H9 (cell line): ENCODE results near the gene TMEM163. TPM values are rescaled to one million over a fixed set of nuclear protein-coding genes. Genes with fewer than 3 reads are reported as not detected.

Experiments
- DNase-seq: peaks from one replicate; pipeline ENCODE4 v3.0.0-alpha.2; 2017
- H2AFZ ChIP-seq: one replicate; pipeline ENCODE4 v1.6.1; 2013; ENCODE audit warnings: mild to moderate bottlenecking, low read length, control low read depth, moderate library complexity
- H2AK5ac ChIP-seq: 2 replicates; pipeline ENCODE4 v1.6.1; 2013; ENCODE audit warnings: low read length, control low read depth, mixed read lengths; ENCODE audit not compliant: insufficient read length
- H2BK120ac ChIP-seq: one replicate; pipeline ENCODE4 v1.6.1; 2013; ENCODE audit warnings: low read depth, mild to moderate bottlenecking, low read length, control low read depth, inconsistent platforms; ENCODE audit not compliant: poor library complexity, severe bottlenecking
- H2BK12ac ChIP-seq: 2 replicates; pipeline ENCODE4 v1.6.1; 2013; ENCODE audit warnings: low read length, control low read depth, mixed read lengths, low read depth; ENCODE audit not compliant: insufficient read length
- H2BK15ac ChIP-seq: 2 replicates; pipeline ENCODE4 v1.6.1; 2013; ENCODE audit warnings: low read depth, low read length, control low read depth
- H2BK20ac ChIP-seq: one replicate; pipeline ENCODE4 v1.6.1; 2013; ENCODE audit warnings: low read depth, mild to moderate bottlenecking, low read length, control low read depth, inconsistent platforms; ENCODE audit not compliant: poor library complexity, severe bottlenecking
- H2BK5ac ChIP-seq: 2 replicates; pipeline ENCODE4 v1.6.1; 2013; ENCODE audit warnings: low read length, control low read depth, mixed read lengths; ENCODE audit not compliant: insufficient read length
- H3K14ac ChIP-seq: 2 replicates; pipeline ENCODE4 v1.6.1; 2013; ENCODE audit warnings: low read length, control low read depth; ENCODE audit not compliant: insufficient read depth
- H3K18ac ChIP-seq: 2 replicates; pipeline ENCODE4 v1.6.1; 2013; ENCODE audit warnings: low read depth, mild to moderate bottlenecking, mixed read lengths, low read length, control low read depth; ENCODE audit not compliant: insufficient read length
- H3K23ac ChIP-seq: 2 replicates; pipeline ENCODE4 v1.6.1; 2013; ENCODE audit warnings: low read length, control low read depth, mixed read lengths, low read depth; ENCODE audit not compliant: insufficient read length
- H3K23me2 ChIP-seq: 2 replicates; pipeline ENCODE4 v1.6.1; 2013; ENCODE audit warnings: low read depth, mild to moderate bottlenecking, mixed read lengths, low read length, control low read depth; ENCODE audit not compliant: insufficient read length, poor library complexity, severe bottlenecking
- H3K27ac ChIP-seq: 2 replicates; pipeline ENCODE4 v1.5.1; 2013; ENCODE audit warnings: low read length, control low read depth, mixed read lengths, low read depth; ENCODE audit not compliant: insufficient read length
- H3K27me3 ChIP-seq: 2 replicates; pipeline ENCODE4 v1.6.1; 2013; ENCODE audit warnings: low read length, control low read depth, inconsistent platforms; ENCODE audit not compliant: insufficient read depth
- H3K4ac ChIP-seq: 2 replicates; pipeline ENCODE4 v1.6.1; 2013; ENCODE audit warnings: low read depth, mild to moderate bottlenecking, control low read depth, inconsistent platforms, low read length, moderate library complexity
- H3K4me1 ChIP-seq: 2 replicates; pipeline ENCODE4 v1.6.1; 2013; ENCODE audit warnings: low read length, control low read depth, inconsistent platforms; ENCODE audit not compliant: insufficient read depth
- H3K4me2 ChIP-seq: 2 replicates; pipeline ENCODE4 v1.6.1; 2013; ENCODE audit warnings: low read length, control low read depth, mixed read lengths; ENCODE audit not compliant: insufficient read length, insufficient read depth
- H3K56ac ChIP-seq: 2 replicates; pipeline ENCODE4 v1.6.1; 2013; ENCODE audit warnings: low read depth, mild to moderate bottlenecking, mixed read lengths, low read length, control low read depth; ENCODE audit not compliant: insufficient read length
- H3K79me1 ChIP-seq: 2 replicates; pipeline ENCODE4 v1.6.1; 2013; ENCODE audit warnings: low read depth, mild to moderate bottlenecking, moderate library complexity, low read length, control low read depth, inconsistent platforms; ENCODE audit not compliant: insufficient read depth, poor library complexity, severe bottlenecking
- H3K79me2 ChIP-seq: 2 replicates; pipeline ENCODE4 v1.6.1; 2013; ENCODE audit warnings: low read length, control low read depth, inconsistent platforms; ENCODE audit not compliant: insufficient read depth
- H3K9ac ChIP-seq: 2 replicates; pipeline ENCODE4 v1.6.1; 2013; ENCODE audit warnings: low read length, control low read depth, mixed read lengths; ENCODE audit not compliant: insufficient read length; ENCODE audit errors: extremely low read depth
- H3K9me3 ChIP-seq: one replicate; pipeline ENCODE4 v1.6.1; 2013; ENCODE audit warnings: low read depth, low read length, inconsistent platforms; ENCODE audit not compliant: control insufficient read depth
- H3T11ph ChIP-seq: one replicate; pipeline ENCODE4 v1.6.1; 2013; ENCODE audit warnings: mild to moderate bottlenecking, low read length, control low read depth, inconsistent platforms
- H4K20me1 ChIP-seq: one replicate; pipeline ENCODE4 v1.6.1; 2013; ENCODE audit not compliant: control insufficient read depth, insufficient read length, insufficient read depth
- H4K5ac ChIP-seq: 2 replicates; pipeline ENCODE4 v1.6.1; 2013; ENCODE audit warnings: low read depth, mild to moderate bottlenecking, mixed read lengths, low read length, control low read depth; ENCODE audit not compliant: insufficient read length
- H4K8ac ChIP-seq: replicated peaks from 2 replicates; pipeline ENCODE4 v1.6.1; 2013; ENCODE audit warnings: low read length, control low read depth, mixed read lengths, low read depth; ENCODE audit not compliant: insufficient read length
- H4K91ac ChIP-seq: 2 replicates; pipeline ENCODE4 v1.6.1; 2013; ENCODE audit warnings: low read depth, mild to moderate bottlenecking, moderate library complexity, mixed read lengths, low read length, control low read depth; ENCODE audit not compliant: insufficient read length
- H3K27ac Mint-ChIP-seq, 3 experiments: 2 replicates in 2 of 3; 3 replicates in 1 of 3; pipeline ENCODE4 v1.8.0; 2020 to 2021; ENCODE audit warnings: mixed read lengths in 3 of 3, mild to moderate bottlenecking in 1 of 3, moderate library complexity in 1 of 3
- H3K27me3 Mint-ChIP-seq: 2 replicates; pipeline ENCODE4 v1.8.0; 2021; ENCODE audit warnings: low read depth, mild to moderate bottlenecking, moderate library complexity, mixed read lengths
- H3K36me3 Mint-ChIP-seq, 3 experiments: 2 replicates in 2 of 3; 3 replicates in 1 of 3; pipeline ENCODE4 v1.8.0; 2020 to 2021; ENCODE audit warnings: low read depth in 3 of 3, mixed read lengths in 3 of 3; ENCODE audit not compliant: insufficient read depth in 1 of 3
- H3K4me1 Mint-ChIP-seq, 2 experiments: 2 replicates each; pipeline ENCODE4 v1.8.0; 2020; ENCODE audit warnings: mixed read lengths in 2 of 2
- H3K4me3 Mint-ChIP-seq, 2 experiments: 2 replicates in 1 of 2; 3 replicates in 1 of 2; pipeline ENCODE4 v1.8.0; 2020 to 2021; ENCODE audit warnings: mild to moderate bottlenecking in 2 of 2, mixed read lengths in 2 of 2, moderate library complexity in 1 of 2
- H3K9me3 Mint-ChIP-seq, 2 experiments: 2 replicates in 1 of 2; 3 replicates in 1 of 2; pipeline ENCODE4 v1.8.0; 2020; ENCODE audit warnings: mild to moderate bottlenecking in 2 of 2, mixed read lengths in 2 of 2, moderate library complexity in 1 of 2
- total RNA-seq: library from RNA; stranded (reverse); gene quantifications from 2 replicates; pipeline ENCODE4 v1.2.1, GENCODE V29; 2021
- TF ChIP-seq, protein P1 (sequence below): fragments of 200-600 bp; sonication (generic); conservative IDR thresholded peaks from 3 replicates; pipeline ENCODE4 v1.8.0; 2021; ENCODE audit warnings: antibody characterized with exemption, mild to moderate bottlenecking

TMEM163 gene
- total RNA-seq, 1 experiment from 2014 or later: 0.39 TPM

DNA sequence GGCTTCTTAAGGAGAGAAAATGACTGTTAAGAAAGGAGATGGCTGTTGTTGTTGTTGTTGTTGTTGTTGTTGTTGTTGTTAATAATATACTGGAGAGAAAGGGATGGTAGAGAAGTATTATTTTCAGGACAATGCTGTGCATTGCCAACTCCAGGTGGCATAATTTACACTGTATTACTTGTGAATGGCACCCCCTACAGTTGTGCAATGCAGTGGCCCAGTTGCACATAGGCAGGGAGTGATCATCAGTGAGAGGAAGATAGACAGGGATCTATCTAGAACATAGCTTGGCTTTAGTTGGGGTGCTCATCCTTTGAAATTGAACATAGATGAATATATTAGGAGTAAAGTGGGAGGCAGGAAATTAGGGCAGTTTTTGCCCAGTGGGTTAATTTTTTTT lies 47.2 kb upstream of the TMEM163 start:
- TF ChIP-seq, protein P1, sequence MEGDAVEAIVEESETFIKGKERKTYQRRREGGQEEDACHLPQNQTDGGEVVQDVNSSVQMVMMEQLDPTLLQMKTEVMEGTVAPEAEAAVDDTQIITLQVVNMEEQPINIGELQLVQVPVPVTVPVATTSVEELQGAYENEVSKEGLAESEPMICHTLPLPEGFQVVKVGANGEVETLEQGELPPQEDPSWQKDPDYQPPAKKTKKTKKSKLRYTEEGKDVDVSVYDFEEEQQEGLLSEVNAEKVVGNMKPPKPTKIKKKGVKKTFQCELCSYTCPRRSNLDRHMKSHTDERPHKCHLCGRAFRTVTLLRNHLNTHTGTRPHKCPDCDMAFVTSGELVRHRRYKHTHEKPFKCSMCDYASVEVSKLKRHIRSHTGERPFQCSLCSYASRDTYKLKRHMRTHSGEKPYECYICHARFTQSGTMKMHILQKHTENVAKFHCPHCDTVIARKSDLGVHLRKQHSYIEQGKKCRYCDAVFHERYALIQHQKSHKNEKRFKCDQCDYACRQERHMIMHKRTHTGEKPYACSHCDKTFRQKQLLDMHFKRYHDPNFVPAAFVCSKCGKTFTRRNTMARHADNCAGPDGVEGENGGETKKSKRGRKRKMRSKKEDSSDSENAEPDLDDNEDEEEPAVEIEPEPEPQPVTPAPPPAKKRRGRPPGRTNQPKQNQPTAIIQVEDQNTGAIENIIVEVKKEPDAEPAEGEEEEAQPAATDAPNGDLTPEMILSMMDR: no peak
- H3K23me2 ChIP-seq: no peaks in the 10 kb centered on the region
- Mint-ChIP-seq H3K4me1 (no peaks in the 10 kb centered on the region), H3K9me3 (peaks cover 7 to 10% of the 10 kb centered on the region in 2 experiments; a peak in 4 of 5 replicates), H3K27me3 (no peaks in the 10 kb centered on the region), H3K36me3 (peaks cover 0 to 4% (median 3%) of the 10 kb centered on the region in 3 experiments; a peak in 3 of 7 replicates), H3K27ac (no peak overlapping the region), H3K4me3 (no peak overlapping the region)
- no peak overlapping the region for H4K8ac ChIP-seq
- H3K79me2 ChIP-seq: no peaks in the 10 kb centered on the region
- DNase-seq: no peak
- H2BK120ac ChIP-seq: no peak overlapping the region
- no peaks in the 10 kb centered on the region for H3K9me3 ChIP-seq
- H3K9ac ChIP-seq: no peak overlapping the region
- H4K20me1 ChIP-seq: no peaks in the 10 kb centered on the region
- H3K27ac ChIP-seq: no peak overlapping the region
- no peak overlapping the region for H2AK5ac ChIP-seq
- H3K4ac ChIP-seq: no peak overlapping the region
- H4K5ac ChIP-seq: no peak overlapping the region
- H3K23ac ChIP-seq: no peak overlapping the region
- no peak overlapping the region for H4K91ac ChIP-seq
- H3K4me2 ChIP-seq: no peak overlapping the region
- no peak overlapping the region for H2BK20ac ChIP-seq
- no peaks in the 10 kb centered on the region for H3K79me1 ChIP-seq
- H2BK12ac ChIP-seq: no peak overlapping the region
- no peak overlapping the region for H2BK15ac ChIP-seq
- H3K27me3 ChIP-seq: no peaks in the 10 kb centered on the region
- H3K4me1 ChIP-seq: 0 out of 2 replicates have a peak, but pooled peaks cover 3% of the 10 kb centered on the region
- H2BK5ac ChIP-seq: no peak overlapping the region
- no peak overlapping the region for H3K18ac ChIP-seq
- no peak overlapping the region for H3K56ac ChIP-seq
- H3T11ph ChIP-seq: no peak overlapping the region
- no peak overlapping the region for H3K14ac ChIP-seq
- no peak overlapping the region for H2AFZ ChIP-seq
